ENCODE measurements around the gene MAP7.
A peak's percentile ranks its signal among the peaks of the same experiment; 100 is the strongest.
"Not testable (repeated sequence)": the region's sequence is repeated elsewhere in the genome, so short reads cannot be mapped to it uniquely, and the experiment has no call there.

MAP7 gene

DNA sequence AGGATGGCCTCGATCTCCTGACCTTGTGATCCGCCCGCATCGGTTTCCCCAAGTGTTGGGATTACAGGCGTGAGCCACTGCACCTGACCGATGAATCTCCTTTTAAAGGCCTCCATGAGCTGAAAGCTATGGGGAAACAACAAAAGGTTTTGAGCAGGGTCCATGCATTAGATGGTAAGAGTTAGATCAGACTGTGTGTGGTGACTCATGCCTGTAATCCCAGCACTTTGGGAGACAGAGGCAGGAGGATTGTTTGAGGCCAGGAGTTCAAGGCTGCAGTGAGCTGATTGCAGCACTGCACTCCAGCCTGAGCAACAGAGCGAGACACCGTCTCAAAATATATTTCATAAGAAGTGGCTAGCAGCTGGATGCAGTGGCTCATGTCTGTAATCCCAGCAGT is 219.6 kb downstream of the MAP7 start:
- DNase-seq, result no peak

DNA sequence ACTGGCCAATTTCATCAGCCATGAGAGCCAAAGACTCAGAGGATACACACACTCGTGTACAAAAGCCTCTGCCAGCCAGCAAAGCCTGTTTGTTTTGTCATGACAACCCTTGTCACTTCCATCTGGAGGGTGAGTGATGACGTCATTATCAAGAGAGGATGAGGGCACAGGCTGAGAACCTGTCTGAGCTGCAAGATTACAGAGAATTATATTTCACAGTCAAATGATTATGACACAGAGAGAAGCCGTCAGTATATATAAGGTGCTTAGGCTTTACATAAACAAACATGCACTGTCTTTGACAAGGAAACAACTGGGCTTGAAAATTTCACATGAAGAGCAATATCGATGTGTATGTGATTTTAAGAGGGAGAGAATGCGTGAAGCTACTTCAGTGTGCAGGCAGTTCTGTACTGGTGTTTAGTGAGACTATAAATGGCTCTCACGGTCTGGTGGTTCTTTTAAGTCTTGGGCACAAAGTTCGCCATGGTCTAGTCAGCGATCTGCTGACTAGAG is 224.1 kb downstream of the MAP7 start:
- no peak for DNase-seq

DNA sequence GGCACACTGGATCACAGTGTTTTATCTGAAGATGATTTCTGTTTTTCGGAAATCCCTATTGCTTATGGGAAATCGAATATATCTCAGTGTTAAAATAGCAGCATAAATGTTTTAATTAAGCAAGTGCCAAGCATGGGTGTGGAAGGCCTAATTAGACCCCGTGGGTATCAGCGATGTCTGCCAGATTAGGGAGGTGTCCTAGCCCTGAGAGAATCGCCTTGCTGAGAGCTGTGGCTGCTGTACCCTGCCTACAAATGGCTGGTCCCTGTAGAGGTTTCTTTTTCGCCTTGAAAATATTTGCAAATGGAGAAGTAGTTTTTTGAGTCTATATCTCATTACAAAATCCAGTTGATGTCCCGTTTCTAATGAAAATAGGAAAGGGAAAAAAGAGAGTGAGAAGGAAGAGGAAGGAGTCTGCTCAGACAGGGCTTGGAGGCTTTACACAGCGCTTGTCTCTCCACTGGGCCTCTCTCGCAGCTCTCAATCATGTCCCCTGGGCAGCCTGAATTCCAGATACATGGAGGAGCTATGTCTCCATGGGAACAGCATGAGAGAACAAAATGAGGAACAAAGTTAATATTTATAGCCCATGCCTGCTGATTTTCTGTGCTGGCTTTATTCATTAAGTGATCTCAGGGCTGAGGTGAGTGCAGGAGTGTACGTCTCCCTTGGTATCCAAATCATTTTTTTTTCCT is 225.4 kb downstream of the MAP7 start:
- DNase-seq, result no peak

DNA sequence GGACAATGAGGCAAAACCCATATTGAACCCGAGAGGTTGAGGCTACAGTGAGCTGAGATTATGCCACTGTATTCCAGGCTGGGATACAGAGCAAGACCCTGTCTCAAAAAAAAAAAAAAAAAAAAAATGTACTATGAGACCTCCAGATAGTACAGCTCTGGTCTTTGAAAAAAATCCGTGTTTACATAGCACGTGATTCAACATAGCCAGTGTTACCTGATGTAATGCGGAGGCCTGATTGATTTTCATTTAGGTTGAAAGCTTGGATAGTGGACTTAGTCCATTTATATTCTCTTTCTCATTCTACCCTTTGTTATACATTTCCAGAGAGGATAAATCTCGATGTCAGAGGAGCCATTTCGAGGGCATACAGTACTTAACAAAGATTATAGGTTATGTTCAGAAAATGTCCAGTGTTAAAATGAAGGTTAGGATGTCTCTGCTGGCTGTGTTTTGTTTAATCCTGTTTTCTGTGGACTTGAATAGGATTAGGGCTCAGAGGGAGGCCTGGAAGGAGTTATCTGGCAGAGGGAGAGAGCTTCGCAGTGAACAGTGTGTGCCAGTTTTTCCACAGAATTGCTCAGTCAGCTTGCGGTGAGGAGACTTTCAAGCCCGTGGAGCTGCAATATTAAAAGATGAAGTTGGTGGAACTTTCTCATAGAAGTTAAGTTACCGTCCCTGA is 226.7 kb downstream of the MAP7 start:
- peak in 1 of 2 donors; percentile 77 for DNase-seq

DNA sequence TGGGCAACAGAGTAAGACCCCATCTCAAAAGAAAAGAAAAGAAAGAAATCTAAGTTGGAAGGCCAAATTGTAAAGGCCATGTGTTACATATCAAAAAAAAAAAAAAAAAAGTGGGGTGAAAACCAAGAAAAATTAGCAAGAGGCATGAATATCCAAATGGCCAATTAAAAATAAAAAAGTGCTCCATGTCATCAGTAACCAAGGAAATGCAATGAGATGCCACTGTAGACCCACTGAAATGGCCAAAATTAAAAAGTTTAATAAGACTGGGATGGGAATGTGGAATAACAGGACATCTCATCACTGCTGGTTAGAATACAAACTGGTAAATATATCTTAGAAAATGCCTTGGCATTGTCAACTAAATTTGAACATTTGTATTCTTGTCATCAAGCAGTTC is 230.5 kb downstream of the MAP7 start:
- no peak for DNase-seq

DNA sequence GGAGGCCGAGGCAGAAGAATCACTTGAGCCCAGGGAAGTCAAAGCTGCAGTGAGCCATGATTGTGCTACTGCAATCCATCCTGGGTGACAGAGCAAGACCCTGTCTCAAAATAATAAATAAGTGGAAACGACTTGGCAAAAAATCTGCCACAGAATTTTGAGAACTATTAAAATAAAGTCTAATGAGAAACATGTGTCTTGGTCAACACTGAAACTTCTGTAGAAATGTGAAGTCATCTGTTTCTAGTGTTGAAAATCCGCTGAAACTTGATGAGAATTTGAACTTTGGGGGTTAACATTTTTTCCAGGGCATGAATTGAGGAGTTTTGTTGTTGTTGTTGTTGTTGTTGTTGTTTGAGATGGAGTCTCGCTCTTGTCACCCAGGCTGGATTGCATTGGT is 231.5 kb downstream of the MAP7 start:
- DNase-seq, result no peak

DNA sequence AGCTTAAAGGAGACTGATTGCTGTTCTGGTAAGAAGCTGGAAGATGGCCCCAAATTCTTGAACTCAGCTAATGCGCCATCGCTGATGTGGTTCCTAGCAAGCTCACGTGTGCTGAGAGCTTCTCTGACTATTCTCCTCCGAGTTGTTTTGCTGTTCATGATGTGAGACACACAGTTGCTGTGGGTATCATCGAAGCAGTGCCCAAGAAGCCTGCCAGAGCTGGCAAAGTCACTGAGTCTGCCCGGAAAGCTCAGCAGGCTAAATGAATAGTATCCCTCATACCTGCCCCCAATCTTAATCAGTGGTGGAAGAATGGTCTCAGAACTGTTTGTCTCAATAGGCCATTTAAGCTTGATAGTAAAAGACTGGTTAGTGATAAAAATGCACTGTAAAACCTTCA is 232.3 kb downstream of the MAP7 start:
- no peak for DNase-seq

DNA sequence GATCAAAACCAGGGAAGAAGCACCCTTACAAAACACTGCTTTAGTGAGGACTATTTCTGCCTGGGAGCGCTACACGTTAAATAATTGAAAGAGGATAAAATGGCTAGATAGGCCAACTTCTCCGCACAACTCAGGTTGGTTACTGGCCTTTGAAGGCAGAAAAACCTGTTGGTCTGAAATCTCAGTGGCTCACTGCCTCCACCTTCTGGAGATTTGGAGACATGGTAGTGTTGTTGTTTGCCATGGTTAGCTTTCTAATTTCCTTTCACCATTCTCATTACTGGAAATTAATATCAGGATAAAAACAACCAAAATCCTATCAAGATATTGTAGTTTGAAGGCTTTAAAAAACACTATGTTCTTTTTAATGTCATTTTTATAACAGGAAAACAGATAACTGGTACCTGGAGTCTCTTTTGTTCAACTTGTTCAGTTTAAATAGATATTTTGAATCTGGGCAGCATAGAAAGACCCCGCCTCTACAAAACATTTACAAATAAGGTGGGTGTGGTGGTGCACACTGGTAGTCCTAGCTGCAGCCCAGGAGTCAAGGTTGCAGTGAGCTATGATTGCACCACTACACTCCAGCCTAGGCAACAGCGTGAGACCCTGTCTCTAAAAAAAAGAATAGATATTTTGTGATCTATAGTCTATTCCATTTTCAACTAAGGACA is 233.1 kb downstream of the MAP7 start:
- DNase-seq, result peak; percentile 31 to 57

DNA sequence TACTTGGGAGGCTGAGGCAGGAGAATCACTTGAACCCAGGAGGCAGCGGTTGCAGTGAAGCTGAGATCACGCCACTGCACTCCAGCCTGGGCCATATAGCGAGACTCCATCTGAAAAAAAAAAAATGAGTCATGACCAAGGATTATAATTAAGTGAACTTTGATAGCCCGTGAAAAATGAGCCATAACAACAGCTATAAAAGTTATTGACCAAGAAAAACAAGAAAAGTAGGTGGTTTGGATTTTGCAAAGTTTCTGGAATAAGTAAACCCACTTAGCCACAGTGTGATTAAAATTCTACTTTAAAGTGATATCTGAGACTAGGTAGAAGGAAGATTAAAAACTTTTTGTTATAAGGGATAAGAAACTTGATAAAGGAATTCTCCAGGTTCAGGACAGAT is 234.6 kb downstream of the MAP7 start:
- no peak for DNase-seq

DNA sequence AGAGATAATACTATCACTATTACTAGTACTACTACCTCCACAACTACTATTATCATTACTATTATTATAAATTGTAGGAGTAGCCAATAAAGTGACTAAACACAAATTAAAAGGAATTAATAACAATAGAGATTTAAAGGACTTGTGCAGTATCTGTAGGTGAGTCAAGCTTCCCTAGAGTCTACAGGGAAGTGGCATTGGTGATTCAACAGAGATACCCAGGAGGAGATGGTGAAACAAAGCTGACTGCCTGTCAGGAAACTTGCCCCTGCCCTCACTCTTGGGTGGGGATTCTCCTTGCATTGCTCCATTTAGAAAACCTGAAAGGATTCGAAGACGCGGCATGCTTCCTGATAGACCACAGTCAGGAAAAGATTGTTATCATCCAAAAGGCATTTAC is 237.2 kb downstream of the MAP7 start:
- DNase-seq, result no peak

DNA sequence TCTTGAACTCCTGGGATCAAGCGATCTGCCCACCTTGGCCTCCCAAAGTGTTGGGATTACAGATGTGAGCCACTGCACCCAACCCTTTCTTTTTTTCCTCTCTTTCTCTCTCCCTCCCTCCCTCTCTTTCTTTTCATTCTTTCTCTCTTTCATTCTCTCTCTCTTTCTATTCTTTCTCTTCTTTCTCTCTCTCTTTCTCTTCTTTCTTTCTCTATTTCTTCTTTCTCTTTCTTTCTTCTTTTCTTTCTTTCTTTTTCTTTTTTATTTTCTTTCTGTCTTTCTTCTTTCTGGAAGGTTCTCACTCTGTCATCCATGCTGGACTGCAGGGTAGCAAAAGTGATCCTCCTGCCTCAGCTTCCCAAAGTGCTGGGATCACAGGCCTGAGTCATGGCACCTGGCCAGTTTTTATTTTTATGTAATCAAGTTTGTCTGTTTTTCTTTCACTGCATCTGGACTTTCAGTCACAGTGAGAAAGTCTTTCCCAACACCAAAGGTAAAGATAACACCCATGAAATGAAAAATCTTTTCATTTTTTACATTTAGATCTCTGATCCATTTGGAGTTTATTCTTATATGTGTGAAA is 240.4 kb downstream of the MAP7 start:
- DNase-seq, result no peak

DNA sequence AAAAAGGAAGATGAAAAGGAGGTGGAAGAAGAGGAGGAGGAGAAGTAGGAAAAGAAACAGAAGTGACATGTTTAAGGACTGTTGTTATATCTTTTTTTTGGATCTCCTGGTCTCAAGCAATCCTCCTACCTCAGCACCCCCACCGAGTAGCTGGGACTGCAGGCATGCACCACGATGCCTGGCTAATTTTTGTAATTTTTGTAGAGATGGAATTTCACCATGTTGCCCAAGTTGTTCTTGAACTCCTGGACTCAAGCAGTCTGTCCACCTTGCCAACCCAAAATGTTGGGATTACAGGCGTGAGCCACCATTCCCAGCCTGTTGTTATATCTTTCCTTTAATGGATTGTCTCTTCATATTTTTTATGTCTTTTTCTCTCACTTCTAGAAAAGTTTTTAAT is 241.1 kb downstream of the MAP7 start:
- no peak for DNase-seq

DNA sequence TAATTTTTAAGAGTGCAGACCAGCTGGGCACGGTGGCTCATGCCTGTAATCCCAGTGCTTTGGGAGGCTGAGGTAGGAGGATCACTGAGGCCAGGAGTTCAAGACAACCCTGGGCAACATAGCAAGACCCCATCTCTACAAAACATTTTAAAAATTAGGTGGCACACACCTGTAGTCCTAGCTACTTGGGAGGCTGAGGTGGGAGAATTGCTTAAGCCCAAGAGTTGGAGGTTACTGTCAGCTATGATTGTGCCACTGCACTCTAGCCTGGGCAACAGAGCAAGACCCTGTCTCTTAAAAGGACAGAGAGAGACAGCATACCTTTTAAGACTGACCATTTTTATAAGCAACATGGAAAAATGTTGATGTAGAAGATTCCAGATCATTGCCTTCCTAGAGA is 241.8 kb downstream of the MAP7 start:
- DNase-seq, result not testable (repeated sequence)

DNA sequence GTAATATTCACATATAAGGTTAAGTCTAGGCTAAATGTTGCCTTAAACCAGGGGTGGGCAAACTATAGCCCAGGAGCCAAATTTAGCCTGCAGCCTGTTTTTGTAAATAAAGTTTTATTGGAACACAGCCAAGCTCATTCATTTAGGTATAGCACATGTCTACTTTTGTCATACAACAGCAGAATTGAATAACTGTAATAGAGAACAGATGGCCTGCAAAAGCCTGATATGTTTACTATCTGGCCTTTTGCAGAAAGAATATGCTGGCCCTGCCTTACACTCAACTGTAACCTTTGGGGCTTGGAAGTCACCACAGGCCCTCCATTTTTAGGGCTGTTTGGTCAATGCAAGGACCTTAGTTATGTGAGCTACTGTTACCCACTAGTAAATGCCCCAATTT is 242.9 kb downstream of the MAP7 start:
- DNase-seq, result no peak

DNA sequence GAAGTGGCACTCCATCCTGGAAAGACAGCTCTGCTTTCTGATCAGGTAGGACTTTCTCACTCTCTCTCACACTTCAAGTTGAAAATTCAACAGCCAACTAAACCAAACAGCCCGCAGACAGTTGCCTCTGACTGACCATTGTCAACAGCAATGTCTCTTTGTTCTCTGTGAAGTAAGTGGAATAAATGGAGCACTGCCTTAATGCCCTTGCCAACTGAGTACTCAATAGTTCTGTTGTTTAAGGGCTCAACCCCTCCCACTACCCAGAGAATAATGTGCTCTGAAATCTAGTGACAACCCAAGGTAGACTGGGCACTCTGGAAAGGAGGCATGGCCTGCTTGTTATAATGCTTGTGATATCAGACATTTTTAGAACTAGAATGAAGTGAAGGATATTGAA is 243.8 kb downstream of the MAP7 start:
- peak; percentile 57 to 92 for DNase-seq

DNA sequence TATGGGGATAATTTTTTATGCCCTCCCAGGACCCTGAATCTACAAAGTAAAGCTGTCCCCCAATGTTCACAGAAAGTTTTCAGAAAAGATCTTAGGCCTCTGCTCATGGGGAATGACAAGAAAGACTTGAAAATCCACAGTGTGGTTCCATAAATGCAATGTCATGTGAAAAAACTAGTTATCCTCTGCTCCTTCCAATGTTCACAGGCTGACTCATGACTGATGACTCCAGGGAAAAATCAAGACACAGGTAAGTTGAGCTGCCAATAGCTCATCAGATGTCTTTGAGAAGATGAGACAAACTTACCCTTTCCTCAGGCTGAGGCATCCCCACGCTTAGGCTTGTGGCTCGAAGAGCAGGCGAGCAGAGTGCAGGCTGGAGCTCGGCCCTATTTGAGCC is 245.8 kb downstream of the MAP7 start:
- no peak for DNase-seq

DNA sequence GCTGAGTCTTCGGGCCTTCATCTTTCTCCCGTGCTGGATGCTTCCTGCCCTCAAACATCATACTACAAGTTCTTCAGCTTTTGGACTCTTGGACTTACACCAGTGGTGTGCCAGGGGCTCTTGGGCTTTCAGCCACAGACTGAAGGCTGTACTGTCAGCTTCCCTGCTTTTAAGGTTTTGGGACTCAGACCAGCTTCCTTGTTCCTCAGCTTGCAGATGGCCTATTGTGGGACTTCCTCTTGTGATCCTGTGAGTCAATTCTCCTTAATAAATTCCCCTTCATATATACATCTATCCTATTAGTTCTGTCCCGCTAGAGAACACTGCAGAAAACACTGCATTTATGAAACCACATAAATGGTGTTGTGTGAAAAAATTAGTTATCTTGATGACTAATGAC is 246.7 kb downstream of the MAP7 start:
- no peak for DNase-seq

DNA sequence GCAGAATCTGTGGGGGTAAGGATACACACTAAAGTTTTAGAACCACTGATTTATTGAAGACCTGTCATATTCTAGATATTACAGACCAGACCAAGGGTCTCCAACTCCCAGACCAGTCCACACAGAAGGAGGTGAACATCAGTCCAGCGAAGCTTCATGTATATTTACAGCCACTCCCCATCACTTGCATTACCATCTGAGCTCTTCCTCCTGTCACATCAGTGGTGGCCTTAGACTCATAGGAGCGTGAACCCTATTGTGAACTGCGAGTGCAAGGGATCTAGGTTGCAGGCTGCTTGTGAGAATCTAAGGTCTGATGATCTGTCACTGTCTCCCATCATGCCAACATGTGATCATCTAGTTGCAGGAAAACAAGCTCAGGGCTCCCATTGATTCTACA is 255.6 kb downstream of the MAP7 start:
- no peak for DNase-seq
